GM12892 (cell line): ENCODE measurements around the gene KLHL2.
A peak's percentile ranks its signal among the peaks of the same experiment; 100 is the strongest.
"Not testable (repeated sequence)": the region's sequence is repeated elsewhere in the genome, so short reads cannot be mapped to it uniquely, and the experiment has no call there.

Experiments used
- DNase-seq: peaks from one replicate; pipeline ENCODE4 v3.0.0; 2011; ENCODE audit not compliant: insufficient read length
- FAIRE-seq: peaks from 2 replicates; lab custom pipeline; 2011; peaks lifted over from hg19 to GRCh38; lab: Jason Lieb, UNC
- POLR2A ChIP-seq: IDR thresholded peaks from 2 replicates; pipeline ENCODE4 v1.6.1; 2011; ENCODE audit warnings: low read depth, low read length, control low read depth
- POLR2AphosphoS5 ChIP-seq: IDR thresholded peaks from 2 replicates; pipeline ENCODE4 v1.6.1; 2011; ENCODE audit warnings: low read depth, low read length, control low read depth
- TAF1 ChIP-seq: IDR thresholded peaks from 2 replicates; pipeline ENCODE4 v1.6.1; 2011; ENCODE audit warnings: low read depth, mild to moderate bottlenecking, control low read depth, low read length, borderline replicate concordance

The KLHL2 gene

GRCh38 chr4:165204462-165204830, 2.9 kb upstream of the KLHL2 start:
- TF ChIP-seq POLR2AphosphoS5 (no peak), POLR2A (no peak), TAF1 (no peak)
- FAIRE-seq: no peak
- DNase-seq: no peak

GRCh38 chr4:165207016-165207430, 338 bp upstream of the KLHL2 start:
- DNase-seq (peak; percentile 20), FAIRE-seq (peak; percentile 48)
- no peak for TF ChIP-seq TAF1

DNA sequence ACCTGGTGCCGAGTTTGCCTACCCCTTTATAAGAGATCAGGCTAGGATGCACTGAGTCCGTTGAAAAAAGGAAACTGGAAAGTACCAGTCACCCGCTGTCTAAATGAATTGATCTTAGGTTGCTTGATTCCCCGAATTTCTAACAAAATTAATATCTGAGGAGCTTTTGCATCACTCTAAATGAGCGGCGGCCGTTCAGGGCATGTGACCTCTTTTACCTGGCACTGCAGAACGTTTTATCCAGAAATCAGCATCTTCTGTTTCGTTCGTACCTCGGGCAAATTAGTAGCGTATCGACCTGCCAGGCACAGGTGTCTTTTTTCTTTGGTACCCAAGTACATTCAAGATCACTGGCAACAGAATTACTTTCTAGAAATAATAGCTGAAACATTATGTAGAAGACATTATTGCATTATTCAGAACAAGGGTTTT, 876 bp downstream of the KLHL2 start:
- FAIRE-seq (no peak), DNase-seq (no peak)
- TF ChIP-seq POLR2A (no peak), TAF1 (no peak), POLR2AphosphoS5 (no peak)

DNA sequence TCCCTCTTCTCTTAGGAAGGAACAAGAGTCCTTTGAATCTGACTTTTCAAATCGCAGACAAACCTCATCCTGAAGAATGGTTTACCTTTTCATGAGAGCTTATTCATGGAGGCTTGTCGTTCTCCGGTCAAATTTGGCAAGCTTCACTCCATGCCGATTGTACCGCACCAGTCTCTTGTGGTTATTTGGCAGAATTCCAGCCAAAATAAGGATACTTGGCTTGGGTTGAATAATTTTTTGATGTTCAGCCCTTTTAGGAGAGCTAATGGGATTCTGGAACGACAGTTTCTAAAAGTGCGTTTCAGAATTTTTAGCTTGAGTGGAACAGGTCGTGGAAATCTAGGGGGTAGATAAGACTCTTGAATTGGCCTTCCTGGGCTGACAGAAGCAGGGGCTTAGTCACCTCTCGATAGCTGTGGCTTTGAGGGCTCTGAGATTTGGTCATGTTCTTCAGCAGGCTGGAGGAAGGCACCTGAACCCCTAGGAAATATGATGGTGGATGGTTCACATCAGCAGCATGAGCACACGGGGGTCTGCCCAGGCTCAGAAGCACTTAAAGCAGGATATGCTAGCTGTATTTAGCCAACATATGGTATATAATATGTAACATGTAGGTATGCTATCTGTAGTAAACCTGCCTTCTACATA, 1.5 kb downstream of the KLHL2 start:
- TF ChIP-seq POLR2A: no peak
- no peak for TF ChIP-seq POLR2AphosphoS5
- TF ChIP-seq TAF1: no peak
- FAIRE-seq (no peak), DNase-seq (no peak)

GRCh38 chr4:165209796-165210195, 2.4 kb downstream of the KLHL2 start:
- FAIRE-seq (no peak), DNase-seq (no peak)
- TF ChIP-seq POLR2AphosphoS5 (no peak), TAF1 (no peak), POLR2A (no peak)

DNA sequence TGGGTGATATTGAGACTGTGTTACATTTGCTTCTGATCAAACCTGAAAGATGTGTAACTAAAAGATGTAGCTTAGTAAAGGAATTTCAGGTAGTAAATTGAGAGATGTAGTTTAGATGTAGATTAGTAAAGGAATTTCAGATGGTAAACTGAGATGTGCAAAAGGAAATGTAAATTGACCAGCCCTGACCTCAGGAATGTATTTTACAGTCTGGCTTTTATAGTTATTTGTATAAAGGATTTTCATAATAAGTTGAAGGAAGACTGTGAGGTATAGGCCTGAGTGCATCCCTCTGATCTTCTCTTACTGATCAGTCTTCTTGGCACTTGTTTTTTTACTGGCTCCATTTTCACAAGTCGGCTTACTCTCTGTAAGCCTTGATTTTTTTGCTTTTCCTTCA, 3.2 kb downstream of the KLHL2 start:
- FAIRE-seq (no peak), DNase-seq (no peak)
- TF ChIP-seq POLR2AphosphoS5: no peak
- TF ChIP-seq TAF1: no peak
- TF ChIP-seq POLR2A: no peak

DNA sequence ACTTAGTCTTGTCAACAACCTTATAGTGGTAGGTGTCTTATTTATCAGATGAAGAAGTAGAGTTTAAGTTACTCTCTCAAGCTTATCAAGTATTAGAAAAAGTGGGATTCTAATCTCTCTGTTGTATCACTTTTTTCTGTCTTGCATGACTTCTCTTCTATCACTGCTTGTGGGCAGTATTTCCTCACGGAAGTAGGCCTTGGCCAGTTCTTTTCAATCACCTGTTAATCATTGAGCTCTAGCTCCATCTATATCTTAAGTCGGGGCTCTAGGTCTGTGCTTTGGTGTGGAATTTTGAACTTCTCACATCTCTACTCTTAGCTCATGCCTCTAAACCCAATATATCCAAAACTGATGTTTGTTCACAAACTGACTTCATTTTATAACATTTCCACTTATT, 5.3 kb downstream of the KLHL2 start:
- DNase-seq, FAIRE-seq: not testable (repeated sequence)

GRCh38 chr4:165213404-165213803, 6.0 kb downstream of the KLHL2 start:
- FAIRE-seq, DNase-seq: not testable (repeated sequence)

DNA sequence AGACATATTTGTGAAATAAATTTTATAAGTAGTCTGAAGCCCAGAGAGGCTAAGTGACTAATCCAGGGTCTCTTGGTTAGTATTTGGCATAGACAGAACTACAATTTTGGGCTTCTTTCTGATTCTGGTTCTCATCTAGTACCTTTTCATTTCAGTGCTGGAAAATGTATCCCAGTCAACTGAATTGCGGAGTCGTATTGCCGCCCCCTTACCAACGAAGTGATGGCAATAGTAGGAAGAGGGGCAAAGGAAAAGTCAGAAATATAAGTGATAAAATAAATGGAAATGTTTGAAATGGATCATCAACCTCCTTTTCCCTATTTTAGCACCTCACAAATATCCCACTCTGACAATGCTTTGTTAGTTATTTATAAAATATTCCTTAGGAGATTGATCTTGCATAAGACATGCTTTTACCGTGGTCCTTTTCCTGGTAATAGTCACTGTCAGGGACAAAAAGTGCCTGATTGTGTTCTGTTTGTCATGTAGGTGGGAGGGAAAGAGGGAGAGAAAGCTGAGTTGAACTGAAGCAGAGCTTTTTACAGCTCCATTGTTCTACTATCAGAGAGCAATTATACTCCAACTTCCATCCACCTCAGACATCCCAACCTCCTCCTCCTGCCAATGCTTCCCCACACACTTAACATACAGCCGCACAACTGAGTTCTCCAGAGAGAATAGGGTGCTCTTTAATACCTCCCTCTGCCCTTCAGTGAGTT, 6.8 kb downstream of the KLHL2 start:
- DNase-seq, FAIRE-seq: not testable (repeated sequence)

DNA sequence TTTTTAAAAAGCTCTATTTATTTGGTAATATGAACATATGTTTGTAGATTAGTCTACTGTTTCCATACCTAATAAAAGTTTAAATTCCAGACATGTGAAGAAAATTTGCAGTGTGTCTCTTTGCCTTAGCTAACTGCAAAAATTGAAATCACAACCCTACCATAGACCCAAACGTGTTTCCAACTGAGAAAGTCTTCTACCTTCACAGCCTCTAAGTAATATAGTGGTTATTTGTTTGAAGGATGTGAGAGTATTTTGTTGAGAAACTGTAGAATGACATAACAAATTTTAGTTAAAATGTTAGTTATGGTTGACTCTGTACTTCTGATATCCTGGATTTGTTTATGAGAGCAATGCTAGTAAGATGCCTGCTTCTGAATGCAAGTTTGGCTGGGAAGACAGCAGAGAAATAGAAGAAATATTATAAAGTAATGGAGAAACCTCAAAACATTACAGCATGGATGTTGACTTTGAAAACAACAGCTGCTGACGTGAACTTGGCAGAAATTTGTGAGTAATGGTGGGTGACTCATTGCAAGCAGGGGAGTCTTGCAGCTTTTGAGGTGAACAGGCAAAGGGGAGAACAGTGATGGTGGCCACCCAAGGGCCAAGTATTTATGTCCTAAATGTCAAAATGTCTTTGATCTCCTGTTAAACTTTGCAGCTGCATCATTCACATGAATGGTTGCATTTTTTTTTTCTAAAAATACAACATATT, 7.8 kb downstream of the KLHL2 start:
- FAIRE-seq: peak; percentile 70
- DNase-seq: not testable (repeated sequence)

DNA sequence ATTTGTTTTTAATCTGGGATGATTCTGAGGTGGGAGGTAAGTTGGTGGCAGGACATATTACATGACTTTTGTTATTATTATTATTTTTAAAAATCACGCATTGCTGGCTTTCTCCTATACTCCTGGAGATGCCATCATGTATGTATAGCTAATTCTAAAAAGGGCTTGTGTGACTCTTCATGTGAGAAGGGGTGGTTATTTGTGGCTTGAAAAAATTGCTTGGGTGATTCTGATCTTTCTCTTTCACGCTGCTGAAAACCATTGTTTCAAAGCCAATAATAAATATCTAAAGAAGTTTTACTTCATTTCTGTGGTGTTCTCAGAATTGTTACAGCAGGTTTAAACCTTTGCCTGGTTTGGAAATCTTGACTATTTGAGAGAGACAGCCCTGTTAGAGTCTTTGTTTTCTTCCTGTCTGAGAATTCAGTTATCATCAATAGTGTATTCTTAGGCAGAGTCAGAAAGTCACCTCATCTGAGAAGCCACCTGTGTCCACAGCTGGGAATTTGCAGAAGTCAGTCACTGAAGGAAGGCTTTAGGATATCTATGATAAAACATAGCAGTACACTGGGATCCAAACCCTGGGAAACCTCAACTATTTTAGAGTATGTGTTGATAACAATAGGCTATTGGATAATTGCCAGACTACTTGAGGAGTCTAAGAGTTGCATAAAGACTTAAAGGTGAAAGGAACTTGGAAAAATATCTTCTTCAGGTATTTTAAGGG, 8.6 kb downstream of the KLHL2 start:
- FAIRE-seq: peak; percentile 76
- not testable (repeated sequence) for DNase-seq

GRCh38 chr4:165217325-165217724, 10.0 kb downstream of the KLHL2 start:
- no peak for TF ChIP-seq POLR2A
- no peak for TF ChIP-seq POLR2AphosphoS5
- TF ChIP-seq TAF1: no peak
- FAIRE-seq (no peak), DNase-seq (no peak)

- DNase-seq, FAIRE-seq: not testable (repeated sequence)
Measured at GRCh38 chr4:165221306-165221705, 13.9 kb downstream of the KLHL2 start.

- peak; percentile 86 for FAIRE-seq
- not testable (repeated sequence) for DNase-seq
Measured at GRCh38 chr4:165221993-165222650, 14.8 kb downstream of the KLHL2 start.
